ENCODE data around the gene H2BK1. TPM values are rescaled to one million over a fixed set of nuclear protein-coding genes. Genes with fewer than 3 reads are reported as not detected.

The H2BK1 gene
- total RNA-seq, 1 donor from 2014 or later, result not detected

DNA sequence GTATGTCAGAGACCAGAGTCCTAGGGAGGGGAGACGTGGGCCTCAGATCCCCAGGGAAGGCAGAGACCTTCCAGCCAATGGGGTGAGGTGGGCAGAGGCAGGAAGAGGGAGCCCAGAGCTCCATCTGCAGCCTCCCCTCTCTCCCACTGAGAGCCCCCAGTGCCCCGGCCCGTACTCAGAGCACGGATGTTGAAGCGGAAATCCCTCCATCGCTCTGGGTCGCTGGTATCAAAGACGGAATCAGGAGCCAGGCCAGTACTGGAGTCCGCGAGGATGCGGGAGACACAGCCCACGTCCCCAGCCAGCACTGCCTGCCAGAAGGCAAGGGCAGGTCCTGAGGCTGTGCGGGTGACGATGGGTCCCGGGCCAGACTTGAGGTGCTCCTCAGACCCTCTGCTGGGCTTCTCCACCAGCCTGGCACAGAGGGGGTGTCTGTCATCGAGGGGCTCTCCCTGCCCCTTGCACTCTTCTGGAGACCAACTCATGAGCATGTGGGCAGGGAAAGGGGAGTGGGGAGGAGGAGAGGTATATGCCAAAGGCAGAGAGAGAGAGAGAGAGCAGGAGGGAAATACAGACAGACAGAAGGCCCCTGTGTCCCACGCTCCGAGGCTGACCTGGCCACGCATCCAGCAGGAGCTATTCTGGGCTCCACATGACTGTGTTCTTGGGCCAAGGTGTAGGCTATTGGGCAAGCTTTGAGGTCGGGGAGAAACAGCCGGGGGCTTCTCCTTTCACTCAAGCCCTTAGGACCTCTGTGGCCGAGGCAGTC lies 23.5 kb downstream of the H2BK1 start, which contains the start of gene ASB10:
Gene ASB10, minus strand, starts transcription at position 611 of the 769 bp plus-strand sequence. Its CDS starts 120 bp downstream, at position 491.
- TF ChIP-seq, protein P1, sequence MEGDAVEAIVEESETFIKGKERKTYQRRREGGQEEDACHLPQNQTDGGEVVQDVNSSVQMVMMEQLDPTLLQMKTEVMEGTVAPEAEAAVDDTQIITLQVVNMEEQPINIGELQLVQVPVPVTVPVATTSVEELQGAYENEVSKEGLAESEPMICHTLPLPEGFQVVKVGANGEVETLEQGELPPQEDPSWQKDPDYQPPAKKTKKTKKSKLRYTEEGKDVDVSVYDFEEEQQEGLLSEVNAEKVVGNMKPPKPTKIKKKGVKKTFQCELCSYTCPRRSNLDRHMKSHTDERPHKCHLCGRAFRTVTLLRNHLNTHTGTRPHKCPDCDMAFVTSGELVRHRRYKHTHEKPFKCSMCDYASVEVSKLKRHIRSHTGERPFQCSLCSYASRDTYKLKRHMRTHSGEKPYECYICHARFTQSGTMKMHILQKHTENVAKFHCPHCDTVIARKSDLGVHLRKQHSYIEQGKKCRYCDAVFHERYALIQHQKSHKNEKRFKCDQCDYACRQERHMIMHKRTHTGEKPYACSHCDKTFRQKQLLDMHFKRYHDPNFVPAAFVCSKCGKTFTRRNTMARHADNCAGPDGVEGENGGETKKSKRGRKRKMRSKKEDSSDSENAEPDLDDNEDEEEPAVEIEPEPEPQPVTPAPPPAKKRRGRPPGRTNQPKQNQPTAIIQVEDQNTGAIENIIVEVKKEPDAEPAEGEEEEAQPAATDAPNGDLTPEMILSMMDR (IDR thresholded peaks at IDR 0.05; ENCODE audit: unreplicated experiment), result no peak
- Mint-ChIP-seq H3K27me3 (ENCODE audit: low read depth) (peaks cover 39% of the 10 kb centered on the region), H3K4me1 (no peaks in the 10 kb centered on the region), H3K27ac (no peak within 1 kb of the TSS), H3K4me3 (no peak within 1 kb of the TSS), H3K36me3 (no peaks in the 10 kb centered on the region), H3K9me3 (no peaks in the 10 kb centered on the region)
- no peak for DNase-seq (ENCODE audit: low spot score in 2 of 2, unreplicated experiment in 2 of 2)

- Mint-ChIP-seq H3K4me1 (no peaks in the 10 kb centered on the region), H3K4me3 (no peak overlapping the region), H3K36me3 (no peaks in the 10 kb centered on the region), H3K9me3 (no peaks in the 10 kb centered on the region), H3K27ac (no peak overlapping the region), H3K27me3 (ENCODE audit: low read depth) (peaks cover 39% of the 10 kb centered on the region)
- DNase-seq (ENCODE audit: low spot score in 2 of 2, unreplicated experiment in 2 of 2), result no peak
- TF ChIP-seq, protein P1 (IDR thresholded peaks at IDR 0.05; ENCODE audit: unreplicated experiment), result no peak
Observed at GRCh38 chr7:151185762-151186639, 24.3 kb downstream of the H2BK1 start.

DNA sequence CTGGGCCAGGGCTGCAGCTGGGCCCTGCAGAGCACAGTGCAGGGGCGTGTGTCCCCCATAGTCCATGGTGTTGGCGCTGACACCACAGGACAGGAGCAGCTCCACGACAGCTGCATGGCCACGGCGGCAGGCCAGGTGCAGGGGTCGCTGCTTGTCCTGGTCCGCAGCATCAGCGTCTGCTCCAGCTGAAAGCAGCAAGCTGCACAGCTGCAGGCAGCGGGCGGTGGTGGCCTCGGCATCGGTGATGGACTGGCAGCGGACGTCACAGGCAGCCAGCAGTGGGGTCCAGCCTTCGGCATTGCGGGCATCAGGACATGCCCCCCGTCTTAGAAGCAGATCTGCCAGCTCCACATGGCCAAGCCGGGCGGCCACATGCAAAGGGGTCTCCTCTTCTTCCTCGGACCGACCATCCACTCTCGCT lies 29.3 kb downstream of the H2BK1 start:
- DNase-seq (ENCODE audit: low spot score in 2 of 2, unreplicated experiment in 2 of 2), result no peak
- TF ChIP-seq, protein P1 (IDR thresholded peaks at IDR 0.05; ENCODE audit: unreplicated experiment), result no peak
- no peaks in the 10 kb centered on the region for H3K9me3 Mint-ChIP-seq
- H3K4me1 Mint-ChIP-seq, result no peaks in the 10 kb centered on the region
- H3K27ac Mint-ChIP-seq, result no peak overlapping the region
- H3K27me3 Mint-ChIP-seq (ENCODE audit: low read depth), result peaks cover 54% of the 10 kb centered on the region
- no peak overlapping the region for H3K4me3 Mint-ChIP-seq
- H3K36me3 Mint-ChIP-seq, result no peaks in the 10 kb centered on the region

DNA sequence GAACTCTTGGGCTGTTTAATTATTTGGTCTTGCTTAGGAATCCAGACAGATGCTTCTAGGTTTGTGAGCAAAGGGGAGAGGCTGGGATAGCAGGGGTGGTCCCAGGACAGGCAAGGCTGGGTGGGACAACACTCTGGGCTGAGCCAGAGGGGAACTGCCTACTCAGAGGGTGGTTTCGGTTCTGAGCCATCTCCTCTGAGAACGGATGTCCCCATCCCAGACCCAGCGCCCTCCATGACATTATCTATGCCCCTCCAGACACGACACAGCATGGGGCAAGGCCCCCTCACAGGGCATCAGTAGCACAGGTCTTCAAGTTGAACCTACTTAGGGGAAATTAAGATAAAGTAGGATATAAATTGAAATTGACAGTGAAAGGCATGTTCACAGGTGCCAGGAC lies 30.3 kb downstream of the H2BK1 start:
- TF ChIP-seq, protein P1 (IDR thresholded peaks at IDR 0.05; ENCODE audit: unreplicated experiment), result no peak
- H3K9me3 Mint-ChIP-seq, result no peaks in the 10 kb centered on the region
- H3K27me3 Mint-ChIP-seq (ENCODE audit: low read depth), result peaks cover 65% of the 10 kb centered on the region
- H3K4me3 Mint-ChIP-seq, result no peak overlapping the region
- no peaks in the 10 kb centered on the region for H3K4me1 Mint-ChIP-seq
- H3K36me3 Mint-ChIP-seq, result no peaks in the 10 kb centered on the region
- H3K27ac Mint-ChIP-seq, result no peak overlapping the region
- no peak for DNase-seq (ENCODE audit: low spot score in 2 of 2, unreplicated experiment in 2 of 2)

DNA sequence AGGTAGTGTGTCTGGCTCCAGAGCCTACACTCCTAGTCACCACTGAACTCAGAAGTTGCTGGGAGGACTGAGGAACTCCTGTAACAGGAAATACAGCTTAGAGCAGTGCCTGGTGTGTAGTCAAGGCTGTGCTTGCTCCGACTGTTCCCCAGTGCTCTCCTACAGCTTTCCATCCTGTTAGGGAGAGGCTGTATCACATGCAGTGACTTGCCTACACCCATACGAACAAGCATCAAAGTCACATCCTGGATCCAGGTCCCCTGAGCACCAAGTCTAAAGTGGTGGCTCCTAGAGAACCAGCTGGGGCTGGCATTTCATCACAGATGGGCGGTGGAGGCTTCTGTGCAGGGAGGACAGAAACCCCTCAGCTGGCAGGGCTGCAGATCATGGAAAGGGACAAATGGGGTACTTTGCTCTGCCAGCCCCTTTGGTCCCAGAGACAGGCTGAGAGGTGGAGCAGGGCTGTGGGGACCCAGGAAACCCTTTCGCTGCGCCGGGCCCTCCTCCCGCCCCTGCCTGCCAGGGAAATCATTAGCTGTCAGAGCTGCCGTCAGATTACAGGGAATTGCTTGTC lies 30.9 kb downstream of the H2BK1 start:
- H3K4me3 Mint-ChIP-seq, result no peak overlapping the region
- peaks cover 68% of the 10 kb centered on the region for H3K27me3 Mint-ChIP-seq (ENCODE audit: low read depth)
- no peak overlapping the region for H3K27ac Mint-ChIP-seq
- no peak for DNase-seq (ENCODE audit: low spot score in 2 of 2, unreplicated experiment in 2 of 2)
- TF ChIP-seq, protein P1 (IDR thresholded peaks at IDR 0.05; ENCODE audit: unreplicated experiment), result no peak
- H3K9me3 Mint-ChIP-seq, result no peaks in the 10 kb centered on the region
- no peaks in the 10 kb centered on the region for H3K4me1 Mint-ChIP-seq
- no peaks in the 10 kb centered on the region for H3K36me3 Mint-ChIP-seq

Measured in mesothelial cell of epicardium (in vitro differentiated cells).